Measurements from ENCODE around the gene COLEC11.
"Not testable (repeated sequence)": the region's sequence is repeated elsewhere in the genome, so short reads cannot be mapped to it uniquely, and the experiment has no call there.

The COLEC11 gene

DNA sequence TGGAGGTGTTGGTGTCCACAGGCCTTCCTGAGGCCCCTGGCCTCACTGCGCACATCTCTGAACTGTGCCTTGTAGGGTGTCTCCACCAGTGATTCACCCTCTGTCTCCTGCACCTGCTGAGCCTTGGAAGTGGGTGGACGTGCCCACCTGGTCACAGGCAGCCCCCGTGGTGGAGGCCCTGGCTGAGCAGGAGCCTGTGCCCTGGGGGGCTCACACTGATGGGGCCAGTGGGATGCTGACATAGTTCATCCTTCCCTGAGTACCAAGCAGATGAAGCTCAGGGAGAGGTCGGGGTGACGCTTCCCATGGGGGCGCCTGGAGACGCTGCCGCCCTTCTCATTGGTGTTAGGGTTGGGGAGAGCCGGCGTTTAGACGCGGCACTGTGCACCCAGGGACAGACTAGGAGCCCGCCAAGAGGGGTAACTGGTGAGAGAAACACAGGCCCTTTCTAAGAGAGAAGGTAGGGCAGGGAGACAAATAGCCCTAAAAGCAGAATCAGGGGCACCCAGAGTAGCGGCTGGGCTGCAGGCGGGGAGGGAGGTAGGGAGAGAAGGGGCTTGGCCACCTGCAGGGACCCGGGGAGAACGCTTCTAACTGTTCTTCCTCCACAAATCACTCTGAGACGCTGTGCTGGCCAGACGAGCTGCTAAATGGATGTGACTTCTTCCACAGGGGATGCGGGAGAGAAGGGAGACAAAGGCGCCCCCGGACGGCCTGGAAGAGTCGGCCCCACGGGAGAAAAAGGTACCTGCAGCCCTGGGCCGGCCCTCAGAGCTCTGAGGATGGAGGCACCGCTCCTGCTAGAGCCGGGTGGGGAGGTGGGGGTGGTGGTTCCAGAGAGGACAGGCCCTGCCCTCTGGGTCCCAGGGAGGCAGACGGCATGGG lies 18.0 kb downstream of the COLEC11 start:
- no peak overlapping the region for H3K4me3 ChIP-seq (ENCODE audit: low read depth, low read length)
- no peak for DNase-seq (ENCODE audit: low read depth)
- TF ChIP-seq, protein P1, sequence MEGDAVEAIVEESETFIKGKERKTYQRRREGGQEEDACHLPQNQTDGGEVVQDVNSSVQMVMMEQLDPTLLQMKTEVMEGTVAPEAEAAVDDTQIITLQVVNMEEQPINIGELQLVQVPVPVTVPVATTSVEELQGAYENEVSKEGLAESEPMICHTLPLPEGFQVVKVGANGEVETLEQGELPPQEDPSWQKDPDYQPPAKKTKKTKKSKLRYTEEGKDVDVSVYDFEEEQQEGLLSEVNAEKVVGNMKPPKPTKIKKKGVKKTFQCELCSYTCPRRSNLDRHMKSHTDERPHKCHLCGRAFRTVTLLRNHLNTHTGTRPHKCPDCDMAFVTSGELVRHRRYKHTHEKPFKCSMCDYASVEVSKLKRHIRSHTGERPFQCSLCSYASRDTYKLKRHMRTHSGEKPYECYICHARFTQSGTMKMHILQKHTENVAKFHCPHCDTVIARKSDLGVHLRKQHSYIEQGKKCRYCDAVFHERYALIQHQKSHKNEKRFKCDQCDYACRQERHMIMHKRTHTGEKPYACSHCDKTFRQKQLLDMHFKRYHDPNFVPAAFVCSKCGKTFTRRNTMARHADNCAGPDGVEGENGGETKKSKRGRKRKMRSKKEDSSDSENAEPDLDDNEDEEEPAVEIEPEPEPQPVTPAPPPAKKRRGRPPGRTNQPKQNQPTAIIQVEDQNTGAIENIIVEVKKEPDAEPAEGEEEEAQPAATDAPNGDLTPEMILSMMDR (IDR thresholded peaks at IDR 0.05; ENCODE audit: low read depth, low read length, missing control alignments) = no peak

DNA sequence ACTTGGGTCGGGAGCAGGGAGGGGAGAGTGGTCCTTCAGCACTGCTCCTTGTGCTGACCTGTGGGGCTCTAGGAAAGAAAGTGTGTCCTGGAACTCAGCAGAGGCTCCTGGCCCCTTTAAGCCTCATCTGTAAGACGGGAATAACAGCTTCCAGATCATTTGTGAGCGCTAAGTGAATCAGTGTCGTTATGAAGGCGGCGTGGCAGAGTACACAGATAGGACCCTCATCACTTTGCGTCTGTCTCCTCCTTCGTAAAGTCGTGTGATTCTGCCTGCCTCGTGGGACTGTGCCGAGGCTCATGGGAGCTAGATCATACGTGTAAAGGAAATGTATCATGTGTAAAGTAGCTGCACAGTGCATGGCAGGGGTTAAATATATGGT lies 18.6 kb downstream of the COLEC11 start:
- H3K4me3 ChIP-seq (ENCODE audit: low read depth, low read length) = no peak overlapping the region
- TF ChIP-seq, protein P1 (IDR thresholded peaks at IDR 0.05; ENCODE audit: low read depth, low read length, missing control alignments) = no peak
- DNase-seq (ENCODE audit: low read depth) = no peak

DNA sequence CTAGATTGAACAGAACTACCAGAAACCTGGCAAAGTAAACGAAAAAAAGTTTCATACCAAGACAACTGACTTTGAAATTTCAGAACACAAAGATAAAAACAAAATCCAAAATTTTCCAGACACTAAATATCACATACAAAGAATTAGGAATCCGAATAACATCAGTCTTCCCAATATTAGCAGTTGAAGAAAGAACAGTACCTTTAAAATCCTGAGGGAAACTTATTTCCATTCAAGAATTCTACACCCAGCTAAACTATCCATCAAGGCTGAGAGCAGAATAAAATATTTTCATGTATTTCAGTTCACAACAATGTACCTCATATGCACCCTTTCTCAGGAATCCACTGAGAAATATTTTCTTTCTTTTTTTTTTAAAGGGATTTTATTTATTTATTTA lies 19.8 kb downstream of the COLEC11 start:
- H3K4me3 ChIP-seq (ENCODE audit: low read depth, low read length); DNase-seq (ENCODE audit: low read depth): not testable (repeated sequence)

DNA sequence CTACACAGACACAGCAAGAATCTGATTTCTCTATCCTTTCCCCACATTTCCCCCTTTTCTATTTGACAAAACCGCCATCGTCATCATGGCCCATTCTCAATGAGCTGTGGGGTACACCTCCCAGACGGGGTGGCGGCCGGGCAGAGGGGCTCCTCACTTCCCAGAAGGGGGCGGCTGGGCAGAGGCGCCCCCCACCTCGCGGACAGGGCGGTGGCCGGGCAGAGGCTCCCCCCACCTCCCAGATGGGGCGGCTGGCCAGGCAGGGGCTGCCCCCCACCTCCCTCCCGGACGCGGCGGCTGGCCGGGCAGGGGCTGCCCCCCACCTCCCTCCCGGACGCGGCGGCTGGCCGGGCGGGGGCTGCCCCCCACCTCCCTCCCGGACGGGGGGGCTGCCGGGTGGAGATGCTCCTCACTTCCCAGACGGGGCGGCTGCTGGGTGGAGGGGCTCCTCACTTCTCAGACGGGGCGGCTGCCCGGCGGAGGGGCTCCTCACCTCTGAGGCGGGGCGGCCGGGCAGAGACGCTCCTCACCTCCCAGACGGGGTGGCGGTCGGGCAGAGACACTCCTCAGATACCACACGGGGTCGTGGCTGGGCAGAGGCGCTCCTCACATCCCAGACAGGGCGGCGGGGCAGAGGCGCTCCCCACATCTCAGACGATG lies 20.8 kb downstream of the COLEC11 start:
- DNase-seq (ENCODE audit: low read depth); H3K4me3 ChIP-seq (ENCODE audit: low read depth, low read length): not testable (repeated sequence)

DNA sequence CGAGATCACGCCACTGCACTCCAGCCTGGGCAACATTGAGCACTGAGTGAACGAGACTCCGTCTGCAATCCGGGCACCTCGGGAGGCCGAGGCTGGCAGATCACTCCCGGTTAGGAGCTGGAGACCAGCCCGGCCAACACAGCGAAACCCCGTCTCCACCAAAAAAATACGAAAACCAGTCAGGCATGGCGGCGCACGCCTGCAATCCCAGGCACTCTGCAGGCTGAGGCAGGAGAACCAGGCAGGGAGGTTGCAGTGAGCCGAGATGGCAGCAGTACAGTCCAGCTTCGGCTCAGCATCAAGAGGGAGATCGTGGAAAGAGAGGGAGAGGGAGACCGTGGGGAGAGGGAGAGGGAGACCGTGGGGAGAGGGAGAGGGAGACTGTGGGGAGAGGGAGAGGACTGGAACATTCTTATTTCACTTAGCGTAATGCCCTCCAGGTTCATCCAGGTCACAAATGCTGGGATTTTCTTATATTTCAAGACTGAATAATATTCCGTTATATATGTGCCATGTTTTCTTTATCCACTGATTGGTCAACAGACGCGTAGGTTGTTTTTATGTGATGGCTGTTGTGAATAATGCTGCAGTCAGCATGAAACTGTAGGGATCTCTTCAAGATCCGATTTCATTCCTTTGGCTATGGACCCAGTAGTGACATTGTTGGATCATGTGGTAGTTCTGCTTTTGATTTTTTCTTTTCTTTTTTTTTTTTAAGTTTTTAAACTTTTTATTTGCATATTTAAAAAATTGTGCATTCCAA lies 21.7 kb downstream of the COLEC11 start:
- not testable (repeated sequence) for DNase-seq (ENCODE audit: low read depth); H3K4me3 ChIP-seq (ENCODE audit: low read depth, low read length)

DNA sequence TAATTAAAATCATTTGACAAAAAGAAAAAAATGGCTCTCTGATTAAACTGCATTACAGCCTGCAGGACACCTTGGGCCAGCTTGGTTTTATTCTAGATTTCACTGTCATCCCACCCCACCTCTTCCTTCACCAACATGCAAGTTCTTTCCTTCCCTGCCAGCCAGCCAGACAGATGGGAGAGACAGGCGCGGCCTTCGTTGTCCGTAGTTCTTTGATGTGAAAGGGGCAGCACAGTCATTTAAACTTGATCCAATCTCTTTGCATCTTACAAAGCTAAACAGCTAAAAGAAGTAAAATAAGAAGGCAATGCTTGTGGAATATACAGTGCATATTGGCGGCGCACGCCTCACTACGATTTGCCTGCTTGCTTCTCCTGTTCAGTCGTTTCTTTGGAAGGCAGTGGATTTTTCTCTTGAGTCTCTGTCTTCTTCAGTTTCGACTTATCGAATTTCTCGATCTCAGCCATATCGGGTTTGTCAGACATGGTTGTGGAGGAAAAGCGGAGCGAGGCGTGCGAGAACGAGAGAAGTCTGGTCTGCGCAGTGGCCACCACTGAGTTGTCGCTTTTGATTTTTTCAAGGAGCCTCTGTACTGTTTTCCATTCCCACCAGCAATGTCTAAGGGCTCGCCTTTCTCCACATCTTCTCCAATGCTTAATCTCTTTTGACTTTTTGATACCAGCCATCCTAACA lies 22.4 kb downstream of the COLEC11 start:
- DNase-seq (ENCODE audit: low read depth) = no peak
- H3K4me3 ChIP-seq (ENCODE audit: low read depth, low read length) = no peak overlapping the region
- TF ChIP-seq, protein P1 (IDR thresholded peaks at IDR 0.05; ENCODE audit: low read depth, low read length, missing control alignments) = no peak

DNA sequence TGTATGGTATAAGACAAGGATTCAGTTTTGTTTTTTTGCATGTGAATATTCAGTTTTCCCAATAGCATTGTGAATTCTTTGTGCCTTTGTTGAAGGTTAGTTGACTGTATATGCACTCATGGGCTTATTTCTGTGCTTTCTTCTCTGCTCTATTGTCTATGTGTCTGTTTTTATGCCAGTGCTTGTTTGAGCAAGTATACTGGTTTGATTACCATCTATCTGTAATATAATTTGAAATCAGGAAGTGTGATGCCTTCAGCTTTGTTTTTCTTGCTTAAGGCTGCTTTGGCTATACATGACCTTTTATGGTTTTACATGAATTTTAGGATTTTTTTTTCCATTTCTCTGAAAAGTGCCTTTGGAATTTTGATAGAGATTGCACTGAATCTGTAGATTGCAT lies 23.5 kb downstream of the COLEC11 start:
- DNase-seq (ENCODE audit: low read depth) = no peak

More for the DNA sequence above, 23.5 kb downstream of the COLEC11 start:
- TF ChIP-seq, protein P1 (IDR thresholded peaks at IDR 0.05; ENCODE audit: low read depth, low read length, missing control alignments) = no peak
- no peak overlapping the region for H3K4me3 ChIP-seq (ENCODE audit: low read depth, low read length)

Measured in GM12864 (cell line).